Amygdala (tissue), 56 donors: ENCODE measurements around the gene TMEM140.

Experiments used
- DNase-seq, 56 donors: peaks; one replicate each; lab custom pipeline; 2025; lab: John Stamatoyannopoulos, UW

The TMEM140 gene

GRCh38 chr7:135192914-135193536 is 45.2 kb downstream of the TMEM140 start:
- DNase-seq: no peak

- no peak for DNase-seq
Observed at GRCh38 chr7:135193615-135194081, 45.8 kb downstream of the TMEM140 start.

- no peak for DNase-seq
Observed at GRCh38 chr7:135194494-135195095, 46.7 kb downstream of the TMEM140 start.

- no peak for DNase-seq
Observed at GRCh38 chr7:135195156-135195555, 47.3 kb downstream of the TMEM140 start.

GRCh38 chr7:135195968-135196629 is 48.2 kb downstream of the TMEM140 start:
- DNase-seq: no peak

- DNase-seq: no peak
Observed at GRCh38 chr7:135197343-135197742, 49.5 kb downstream of the TMEM140 start.

GRCh38 chr7:135197906-135198655 is 50.2 kb downstream of the TMEM140 start:
- DNase-seq: no peak

- DNase-seq: no peak
Observed at GRCh38 chr7:135199439-135199838, 51.6 kb downstream of the TMEM140 start.

- no peak for DNase-seq
Observed at GRCh38 chr7:135200821-135201331, 53.0 kb downstream of the TMEM140 start.

- DNase-seq: no peak
Observed at GRCh38 chr7:135201350-135201749, 53.5 kb downstream of the TMEM140 start.

- DNase-seq: no peak
Observed at GRCh38 chr7:135204341-135204749, 56.5 kb downstream of the TMEM140 start.

- DNase-seq: no peak
Observed at GRCh38 chr7:135204876-135205275, 57.0 kb downstream of the TMEM140 start.

- DNase-seq: peak in 2 of 56 donors; percentile 24 to 25
Observed at GRCh38 chr7:135205850-135206249, 58.0 kb downstream of the TMEM140 start.

GRCh38 chr7:135206941-135207391 is 59.1 kb downstream of the TMEM140 start:
- DNase-seq: no peak

- no peak for DNase-seq
Observed at GRCh38 chr7:135207406-135208101, 59.7 kb downstream of the TMEM140 start.

GRCh38 chr7:135208102-135208793 is 60.4 kb downstream of the TMEM140 start:
- no peak for DNase-seq

GRCh38 chr7:135209225-135209834 is 61.5 kb downstream of the TMEM140 start:
- DNase-seq: no peak

- peak in 1 of 56 donors; percentile 56 for DNase-seq
Observed at GRCh38 chr7:135210888-135211178, 63.0 kb downstream of the TMEM140 start.
